Measurements from ENCODE around the gene ADAMTS20. TPM values are rescaled to one million over a fixed set of nuclear protein-coding genes. Genes with fewer than 3 reads are reported as not detected.

Gene ADAMTS20
- total and polyA plus RNA-seq, 10 of the 15 experiments (the other 5 are each of a cell fraction or from before 2014, with no cell fraction given), result 0.33 TPM; not detected in 9

- no peaks in the 10 kb centered on the region for H3K79me2 ChIP-seq (ENCODE audit: control insufficient read depth, insufficient read depth, low read length)
- no peak overlapping the region for H2AFZ ChIP-seq (ENCODE audit: control insufficient read depth, low read depth, low read length)
- TF ChIP-seq NBN (IDR thresholded peaks at IDR 0.05), result no peak
- TF ChIP-seq ESRRA (IDR thresholded peaks at IDR 0.05; ENCODE audit: low read length), result no peak
- TF ChIP-seq, protein P1, sequence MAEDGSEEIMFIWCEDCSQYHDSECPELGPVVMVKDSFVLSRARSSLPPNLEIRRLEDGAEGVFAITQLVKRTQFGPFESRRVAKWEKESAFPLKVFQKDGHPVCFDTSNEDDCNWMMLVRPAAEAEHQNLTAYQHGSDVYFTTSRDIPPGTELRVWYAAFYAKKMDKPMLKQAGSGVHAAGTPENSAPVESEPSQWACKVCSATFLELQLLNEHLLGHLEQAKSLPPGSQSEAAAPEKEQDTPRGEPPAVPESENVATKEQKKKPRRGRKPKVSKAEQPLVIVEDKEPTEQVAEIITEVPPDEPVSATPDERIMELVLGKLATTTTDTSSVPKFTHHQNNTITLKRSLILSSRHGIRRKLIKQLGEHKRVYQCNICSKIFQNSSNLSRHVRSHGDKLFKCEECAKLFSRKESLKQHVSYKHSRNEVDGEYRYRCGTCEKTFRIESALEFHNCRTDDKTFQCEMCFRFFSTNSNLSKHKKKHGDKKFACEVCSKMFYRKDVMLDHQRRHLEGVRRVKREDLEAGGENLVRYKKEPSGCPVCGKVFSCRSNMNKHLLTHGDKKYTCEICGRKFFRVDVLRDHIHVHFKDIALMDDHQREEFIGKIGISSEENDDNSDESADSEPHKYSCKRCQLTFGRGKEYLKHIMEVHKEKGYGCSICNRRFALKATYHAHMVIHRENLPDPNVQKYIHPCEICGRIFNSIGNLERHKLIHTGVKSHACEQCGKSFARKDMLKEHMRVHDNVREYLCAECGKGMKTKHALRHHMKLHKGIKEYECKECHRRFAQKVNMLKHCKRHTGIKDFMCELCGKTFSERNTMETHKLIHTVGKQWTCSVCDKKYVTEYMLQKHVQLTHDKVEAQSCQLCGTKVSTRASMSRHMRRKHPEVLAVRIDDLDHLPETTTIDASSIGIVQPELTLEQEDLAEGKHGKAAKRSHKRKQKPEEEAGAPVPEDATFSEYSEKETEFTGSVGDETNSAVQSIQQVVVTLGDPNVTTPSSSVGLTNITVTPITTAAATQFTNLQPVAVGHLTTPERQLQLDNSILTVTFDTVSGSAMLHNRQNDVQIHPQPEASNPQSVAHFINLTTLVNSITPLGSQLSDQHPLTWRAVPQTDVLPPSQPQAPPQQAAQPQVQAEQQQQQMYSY (CRISPR knock-in tag; IDR thresholded peaks at IDR 0.05), result no peak
- no peak for TF ChIP-seq EZH2 (IDR thresholded peaks at IDR 0.05; ENCODE audit: borderline replicate concordance, control insufficient read depth, low read depth, low read length)
- TF ChIP-seq SREBF1 (IDR thresholded peaks at IDR 0.05; ENCODE audit: low read length), result no peak
- no peak for TF ChIP-seq TBL1XR1 (IDR thresholded peaks at IDR 0.05; ENCODE audit: low read depth, low read length)
- no peak for TF ChIP-seq IKZF2 (IDR thresholded peaks at IDR 0.05)
- TF ChIP-seq RCOR1 (conservative IDR thresholded peaks at IDR 0.05; ENCODE audit: low read depth, low read length), result no peak
- no peak for TF ChIP-seq SKIL (IDR thresholded peaks at IDR 0.05; ENCODE audit: low read depth, poor library complexity, severe bottlenecking)
- no peak for TF ChIP-seq BCL11A (IDR thresholded peaks at IDR 0.05; ENCODE audit: low read depth, low read length)
- no peak for TF ChIP-seq NRF1 (conservative IDR thresholded peaks at IDR 0.05; ENCODE audit: low read depth, low read length)
- no peak for TF ChIP-seq SRF (IDR thresholded peaks at IDR 0.05; ENCODE audit: low read depth in 2 of 2, low read length in 2 of 2)
- RAD21 ChIA-PET (ENCODE audit: unreplicated experiment), result no interaction called here
- H3K27ac ChIP-seq (ENCODE audit: control insufficient read depth, insufficient read depth), result no peak overlapping the region
- 27% methylated on average over 2 of the region's 2 CpGs for WGBS (ENCODE audit: insufficient coverage, insufficient replicate concordance, low lambda C conversion rate, missing lambda C conversion rate)
- SMC1A ChIA-PET (ENCODE audit: uncharacterized antibody, unreplicated experiment), result no interaction called here
- in situ Hi-C loops (cut with MboI) (no loop called here), intact Hi-C loops (cut with micrococcal nuclease; ENCODE audit: unreplicated experiment) (no loop called here)
- no peaks in the 10 kb centered on the region for H3K36me3 ChIP-seq (ENCODE audit: control insufficient read depth in 2 of 2, insufficient read depth in 2 of 2, low read length in 1 of 2)
- FAIRE-seq (no peak), ATAC-seq (no peak), DNase-seq (ENCODE audit: low read depth, low spot score) (no peak)
- H3K4me2 ChIP-seq (ENCODE audit: control insufficient read depth, insufficient read depth), result no peak overlapping the region
- H3K4me3 ChIP-seq, result no peak overlapping the region
- H3K9ac ChIP-seq (ENCODE audit: control insufficient read depth, insufficient read depth, low read length), result no peak overlapping the region
- H3K27me3 ChIP-seq (replicated peaks in 1 of 2; ENCODE audit: control insufficient read depth in 2 of 2, insufficient read depth in 2 of 2, low read length in 1 of 2), result no peaks in the 10 kb centered on the region
- BruUV-seq (replicated peaks), result no TSS peak
- no peaks in the 10 kb centered on the region for H3K9me3 ChIP-seq (replicated peaks; ENCODE audit: control insufficient read depth, insufficient read depth, low read length)
- H4K20me1 ChIP-seq (ENCODE audit: control insufficient read depth, insufficient read depth), result no peaks in the 10 kb centered on the region
- POLR2A ChIA-PET, result no interaction called here
- CTCF ChIA-PET, result no interaction called here
- no peaks in the 10 kb centered on the region for H3K4me1 ChIP-seq (ENCODE audit: control insufficient read depth, insufficient read depth, low read length)
These were observed 58.7 kb downstream of the ADAMTS20 start for GRCh38 chr12:43493261-43493797.

Measured in GM12878 (cell line).